HEK293 (cell line): Measurements from ENCODE around the gene MYOG.

Source experiments
- CTCF ChIA-PET: fragments of 350-600 bp; formaldehyde crosslinking; extraction: SDS; loops from one replicate; lab custom pipeline; 2021; ENCODE audit warnings: antibody characterized with exemption; lab: Yijun Ruan, JAX
- POLR2A ChIA-PET: fragments of 300-600 bp; formaldehyde crosslinking; extraction: SDS; loops from one replicate; lab custom pipeline; 2020; ENCODE audit warnings: antibody characterized with exemption, inconsistent platforms; lab: Yijun Ruan, JAX
- H3K27ac ChIP-seq: fragments of 200-500 bp; sonication (Bioruptor generic); 2 replicates; pipeline ENCODE4 v1.5.1; 2014; ENCODE audit warnings: low read depth, low read length, control low read depth, inconsistent platforms; ENCODE audit errors: extremely low read depth
- H3K36me3 ChIP-seq, 2 experiments: fragments of 200-500 bp in 1 of 2; sonication (Bioruptor generic) in 1 of 2; 1 replicate in 1 of 2; 2 replicates in 1 of 2; pipeline ENCODE4 v1.5.1; 2014 to 2017; ENCODE audit warnings: inconsistent platforms in 2 of 2, low read length in 2 of 2; ENCODE audit not compliant: control insufficient read depth in 2 of 2, insufficient read depth in 1 of 2
- H3K4me1 ChIP-seq: fragments of 200-500 bp; sonication (Bioruptor generic); 2 replicates; pipeline ENCODE4 v1.5.1; 2014; ENCODE audit warnings: mild to moderate bottlenecking, low read length, inconsistent platforms; ENCODE audit not compliant: control insufficient read depth, insufficient read depth
- H3K4me3 ChIP-seq: 2 replicates; pipeline ENCODE4 v1.5.1; 2011; ENCODE audit warnings: low read depth, mild to moderate bottlenecking, control low read depth, low read length, moderate library complexity
- H3K9me3 ChIP-seq: fragments of 200-500 bp; sonication (Bioruptor generic); 2 replicates; pipeline ENCODE4 v1.5.1; 2014; ENCODE audit warnings: low read depth, low read length, inconsistent platforms; ENCODE audit not compliant: control insufficient read depth, insufficient read depth
- HOXA7 ChIP-seq: sonication (generic); formaldehyde crosslinking; IDR thresholded peaks from 2 replicates; pipeline ENCODE4 v1.8.1; 2022; ENCODE audit warnings: missing genetic modification reagents, borderline replicate concordance
- KLF7 ChIP-seq: fragments of 450-650 bp; formaldehyde crosslinking; IDR thresholded peaks from 2 replicates; pipeline ENCODE4 v1.5.1; 2016; ENCODE audit warnings: missing biosample characterization, missing genetic modification characterization, borderline replicate concordance
- KLF8 ChIP-seq: fragments of 450-650 bp; formaldehyde crosslinking; IDR thresholded peaks from 2 replicates; pipeline ENCODE4 v1.5.1; 2016; ENCODE audit warnings: missing biosample characterization, missing genetic modification characterization
- REPIN1 ChIP-seq: fragments of 450-650 bp; formaldehyde crosslinking; IDR thresholded peaks from 2 replicates; pipeline ENCODE4 v1.5.1; 2017; ENCODE audit warnings: missing biosample characterization, missing genetic modification characterization, low read depth
- SETDB1 ChIP-seq: IDR thresholded peaks from one replicate; pipeline ENCODE4 v1.6.1; 2017; ENCODE audit warnings: mild to moderate bottlenecking, low read length, moderate library complexity, mixed read lengths; ENCODE audit not compliant: insufficient read length
- TRIM28 ChIP-seq: IDR thresholded peaks from 2 replicates; pipeline ENCODE4 v1.6.1; 2011; ENCODE audit warnings: low read length, control low read depth, borderline replicate concordance
- ZIC2 ChIP-seq: fragments of 450-650 bp; formaldehyde crosslinking; IDR thresholded peaks from 2 replicates; pipeline ENCODE4 v1.5.1; 2016; ENCODE audit warnings: missing biosample characterization, missing genetic modification characterization
- ZNF157 ChIP-seq: fragments of 450-650 bp; formaldehyde crosslinking; IDR thresholded peaks from 2 replicates; pipeline ENCODE4 v1.5.1; 2016; ENCODE audit warnings: missing biosample characterization, missing genetic modification characterization
- ZNF169 ChIP-seq: fragments of 450-650 bp; formaldehyde crosslinking; IDR thresholded peaks from 2 replicates; pipeline ENCODE4 v1.5.1; 2016; ENCODE audit warnings: missing biosample characterization, missing genetic modification characterization
- ZNF174 ChIP-seq: fragments of 450-650 bp; formaldehyde crosslinking; IDR thresholded peaks from 2 replicates; pipeline ENCODE4 v1.5.0; 2017; ENCODE audit warnings: missing biosample characterization, mild to moderate bottlenecking, missing genetic modification characterization
- ZNF510 ChIP-seq: fragments of 450-650 bp; formaldehyde crosslinking; IDR thresholded peaks from 2 replicates; pipeline ENCODE4 v1.5.1; 2018; ENCODE audit warnings: mild to moderate bottlenecking, missing genetic modification characterization, missing biosample characterization; ENCODE audit not compliant: insufficient replicate concordance
- ZNF529 ChIP-seq: fragments of 450-650 bp; formaldehyde crosslinking; IDR thresholded peaks from 2 replicates; pipeline ENCODE4 v1.5.1; 2017; ENCODE audit warnings: missing genetic modification characterization, missing biosample characterization; ENCODE audit not compliant: insufficient replicate concordance
- ZNF548 ChIP-seq: fragments of 450-650 bp; formaldehyde crosslinking; IDR thresholded peaks from 2 replicates; pipeline ENCODE4 v1.5.1; 2016; ENCODE audit warnings: missing biosample characterization, missing genetic modification characterization
- ZNF549 ChIP-seq: fragments of 450-650 bp; IDR thresholded peaks from 2 replicates; pipeline ENCODE4 v1.5.1; 2018; ENCODE audit warnings: missing biosample characterization, missing genetic modification characterization, mild to moderate bottlenecking, inconsistent platforms, moderate library complexity
- ZNF610 ChIP-seq: fragments of 450-650 bp; formaldehyde crosslinking; IDR thresholded peaks from 2 replicates; pipeline ENCODE4 v1.5.1; 2016; ENCODE audit warnings: missing biosample characterization, missing genetic modification characterization, borderline replicate concordance
- ZNF626 ChIP-seq: fragments of 450-650 bp; sonication (Bioruptor Pico); formaldehyde crosslinking; IDR thresholded peaks from 2 replicates; pipeline ENCODE4 v1.5.1; 2018; ENCODE audit warnings: missing biosample characterization, missing genetic modification characterization, inconsistent platforms
- ZNF837 ChIP-seq: fragments of 450-650 bp; formaldehyde crosslinking; IDR thresholded peaks from 2 replicates; pipeline ENCODE4 v1.5.1; 2016; ENCODE audit warnings: missing biosample characterization, missing genetic modification characterization
- TF ChIP-seq, protein P1 (sequence below): fragments of 450-650 bp; formaldehyde crosslinking; IDR thresholded peaks from 2 replicates; pipeline ENCODE4 v1.5.1; 2016; ENCODE audit warnings: missing biosample characterization, missing genetic modification characterization
- TF ChIP-seq, protein P2 (sequence below): fragments of 450-650 bp; formaldehyde crosslinking; IDR thresholded peaks from 2 replicates; pipeline ENCODE4 v1.5.1; 2016; ENCODE audit warnings: missing biosample characterization, missing genetic modification characterization

MYOG gene

GRCh38 chr1:203096566-203096965 lies 10.8 kb upstream of the MYOG start:
- Histone ChIP-seq H3K4me3 (no peak overlapping the region), H3K4me1 (no peaks in the 10 kb centered on the region), H3K9me3 (no peaks in the 10 kb centered on the region), H3K27ac (no peak overlapping the region), H3K36me3 (no peaks in the 10 kb centered on the region)
- POLR2A ChIA-PET: no interaction called here
- TF ChIP-seq HOXA7 (CRISPR knock-in tag) (no peak), ZIC2 (tag by site-specific recombination) (peak; percentile 10; the same call in 1 of the 2 replicates), KLF7 (no peak)
- CTCF ChIA-PET: interaction anchor here (1.0 to 2.9 kb wide), 3 partner anchors 12 to 171 kb away, joined by 3 to 10 read pairs (median 6); no protein-coding TSS in a partner anchor

GRCh38 chr1:203095061-203095690 lies 9.4 kb upstream of the MYOG start:
- Histone ChIP-seq H3K36me3 (no peaks in the 10 kb centered on the region), H3K27ac (no peak overlapping the region), H3K9me3 (no peaks in the 10 kb centered on the region), H3K4me3 (no peak overlapping the region), H3K4me1 (no peaks in the 10 kb centered on the region)
- ChIA-PET POLR2A (no interaction called here), CTCF (interaction anchor here (0.6 to 2.9 kb wide), 2 partner anchors 11 to 227 kb away, joined by 3 to 10 read pairs; no protein-coding TSS in a partner anchor)
- no peak for TF ChIP-seq KLF8
- 0 out of 2 replicates have a peak, but pooled peaks have one; percentile 32 for TF ChIP-seq ZNF549 (tag by site-specific recombination)
- peak; percentile 95 for TF ChIP-seq ZNF626 (tag by site-specific recombination)
- peak; percentile 99 for TF ChIP-seq SETDB1
- peak; percentile 95; the same call in 1 of the 2 replicates for TF ChIP-seq TRIM28
- TF ChIP-seq, protein P1, sequence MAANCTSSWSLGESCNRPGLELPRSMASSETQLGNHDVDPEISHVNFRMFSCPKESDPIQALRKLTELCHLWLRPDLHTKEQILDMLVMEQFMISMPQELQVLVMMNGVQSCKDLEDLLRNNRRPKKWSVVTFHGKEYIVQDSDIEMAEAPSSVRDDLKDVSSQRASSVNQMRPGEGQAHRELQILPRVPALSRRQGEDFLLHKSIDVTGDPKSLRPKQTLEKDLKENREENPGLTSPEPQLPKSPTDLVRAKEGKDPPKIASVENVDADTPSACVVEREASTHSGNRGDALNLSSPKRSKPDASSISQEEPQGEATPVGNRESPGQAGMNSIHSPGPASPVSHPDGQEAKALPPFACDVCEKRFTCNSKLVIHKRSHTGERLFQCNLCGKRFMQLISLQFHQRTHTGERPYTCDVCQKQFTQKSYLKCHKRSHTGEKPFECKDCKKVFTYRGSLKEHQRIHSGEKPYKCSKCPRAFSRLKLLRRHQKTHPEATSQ (tag by site-specific recombination): no peak
- TF ChIP-seq ZNF157 (tag by site-specific recombination): no peak
- TF ChIP-seq ZNF610 (tag by site-specific recombination): 0 out of 2 replicates have a peak, but pooled peaks have one; percentile 23
- TF ChIP-seq ZNF529 (tag by site-specific recombination): peak; percentile 38
- TF ChIP-seq, protein P2, sequence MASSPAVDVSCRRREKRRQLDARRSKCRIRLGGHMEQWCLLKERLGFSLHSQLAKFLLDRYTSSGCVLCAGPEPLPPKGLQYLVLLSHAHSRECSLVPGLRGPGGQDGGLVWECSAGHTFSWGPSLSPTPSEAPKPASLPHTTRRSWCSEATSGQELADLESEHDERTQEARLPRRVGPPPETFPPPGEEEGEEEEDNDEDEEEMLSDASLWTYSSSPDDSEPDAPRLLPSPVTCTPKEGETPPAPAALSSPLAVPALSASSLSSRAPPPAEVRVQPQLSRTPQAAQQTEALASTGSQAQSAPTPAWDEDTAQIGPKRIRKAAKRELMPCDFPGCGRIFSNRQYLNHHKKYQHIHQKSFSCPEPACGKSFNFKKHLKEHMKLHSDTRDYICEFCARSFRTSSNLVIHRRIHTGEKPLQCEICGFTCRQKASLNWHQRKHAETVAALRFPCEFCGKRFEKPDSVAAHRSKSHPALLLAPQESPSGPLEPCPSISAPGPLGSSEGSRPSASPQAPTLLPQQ (tag by site-specific recombination): no peak
- TF ChIP-seq REPIN1 (tag by site-specific recombination): no peak
- peak; percentile 28 for TF ChIP-seq ZNF510
- no peak for TF ChIP-seq ZNF548 (tag by site-specific recombination)

DNA sequence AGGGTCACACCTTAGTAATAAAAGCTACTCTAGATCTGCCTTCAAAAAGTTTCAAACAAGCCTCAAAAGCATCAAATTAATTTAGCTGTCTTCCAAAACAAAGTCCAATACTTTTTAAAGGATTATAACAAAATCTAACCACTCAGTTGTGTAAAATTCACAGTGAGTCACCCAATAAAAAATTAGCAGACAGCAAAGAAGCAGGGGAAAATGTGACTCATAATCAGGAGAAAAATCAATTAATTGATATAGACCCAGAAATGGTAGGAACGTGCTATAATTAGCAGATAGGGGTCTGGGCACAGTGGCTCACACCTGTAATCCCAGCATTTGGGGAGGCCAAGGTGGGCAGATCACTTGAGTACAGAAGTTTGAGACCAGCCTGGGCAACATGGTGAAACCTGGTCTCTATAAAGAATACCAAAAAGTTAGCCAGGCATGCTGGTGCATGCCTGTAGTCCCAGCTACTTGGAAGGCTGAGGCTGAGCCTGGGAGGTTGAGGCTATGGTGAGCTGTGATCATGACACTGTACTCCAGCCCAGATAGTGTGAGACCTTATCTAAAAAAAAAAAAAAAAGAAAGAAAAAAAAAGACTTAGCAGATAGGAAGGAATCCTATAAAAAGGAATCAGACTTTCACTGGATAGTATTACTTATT lies 8.1 kb upstream of the MYOG start:
- POLR2A ChIA-PET: no interaction called here
- no peaks in the 10 kb centered on the region for H3K36me3 ChIP-seq
- H3K9me3 ChIP-seq: no peaks in the 10 kb centered on the region
- H3K4me1 ChIP-seq: no peaks in the 10 kb centered on the region
- H3K4me3 ChIP-seq: no peak overlapping the region
- H3K27ac ChIP-seq: no peak overlapping the region
- TF ChIP-seq ZNF837 (no peak), ZNF169 (tag by site-specific recombination) (no peak), ZNF174 (tag by site-specific recombination) (no peak), REPIN1 (tag by site-specific recombination) (no peak)
- CTCF ChIA-PET: interaction anchor here (1.7 kb wide), 1 partner anchor 9 kb away, joined by 6 read pairs; no protein-coding TSS in a partner anchor
